ENCODE measurements around the gene ZGLP1.
A peak's percentile ranks its signal among the peaks of the same experiment; 100 is the strongest.

Gene ZGLP1

DNA sequence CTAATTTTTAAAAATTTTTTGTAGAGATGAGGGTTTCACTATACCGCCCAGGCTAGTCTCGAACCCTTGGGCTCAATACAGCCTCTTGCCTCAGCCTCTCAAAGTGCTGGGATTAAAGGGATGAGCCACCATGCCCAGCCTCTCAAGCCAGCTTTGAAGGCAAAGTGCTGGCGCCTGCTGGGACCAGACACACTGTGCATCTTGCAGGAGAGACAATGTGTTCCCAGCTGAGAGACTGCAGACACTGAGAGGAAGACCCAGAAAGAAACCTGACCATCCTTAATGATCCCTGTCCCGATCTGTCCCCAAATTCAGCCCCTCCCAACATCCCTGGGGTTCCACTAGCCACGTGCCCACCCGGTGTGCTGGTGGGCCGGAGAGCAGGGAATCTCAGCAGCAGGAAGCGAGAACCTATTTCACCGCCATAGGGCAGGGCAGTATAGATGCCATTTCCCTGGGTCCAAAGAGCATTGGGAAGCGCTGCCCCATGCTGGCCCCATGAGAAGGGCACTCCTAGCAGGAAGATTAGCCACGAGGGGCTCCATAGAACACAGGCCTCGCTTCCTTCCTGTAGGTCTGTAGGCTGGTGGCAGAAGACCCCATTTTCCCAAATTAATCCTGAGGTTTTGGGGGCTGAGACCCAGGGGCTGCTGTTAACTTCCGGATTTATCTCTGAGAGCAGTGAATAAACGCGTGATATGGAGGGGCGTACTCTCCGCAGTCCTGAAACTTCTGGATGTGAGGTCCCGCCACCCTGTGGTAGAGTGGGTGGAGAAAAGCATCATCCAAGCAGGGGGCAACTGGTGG, 22.7 kb upstream of the ZGLP1 start:
- no peak for TF ChIP-seq POLR2A (IDR thresholded peaks at IDR 0.05; ENCODE audit: extremely low read depth, insufficient read length)
- TF ChIP-seq, protein P1, sequence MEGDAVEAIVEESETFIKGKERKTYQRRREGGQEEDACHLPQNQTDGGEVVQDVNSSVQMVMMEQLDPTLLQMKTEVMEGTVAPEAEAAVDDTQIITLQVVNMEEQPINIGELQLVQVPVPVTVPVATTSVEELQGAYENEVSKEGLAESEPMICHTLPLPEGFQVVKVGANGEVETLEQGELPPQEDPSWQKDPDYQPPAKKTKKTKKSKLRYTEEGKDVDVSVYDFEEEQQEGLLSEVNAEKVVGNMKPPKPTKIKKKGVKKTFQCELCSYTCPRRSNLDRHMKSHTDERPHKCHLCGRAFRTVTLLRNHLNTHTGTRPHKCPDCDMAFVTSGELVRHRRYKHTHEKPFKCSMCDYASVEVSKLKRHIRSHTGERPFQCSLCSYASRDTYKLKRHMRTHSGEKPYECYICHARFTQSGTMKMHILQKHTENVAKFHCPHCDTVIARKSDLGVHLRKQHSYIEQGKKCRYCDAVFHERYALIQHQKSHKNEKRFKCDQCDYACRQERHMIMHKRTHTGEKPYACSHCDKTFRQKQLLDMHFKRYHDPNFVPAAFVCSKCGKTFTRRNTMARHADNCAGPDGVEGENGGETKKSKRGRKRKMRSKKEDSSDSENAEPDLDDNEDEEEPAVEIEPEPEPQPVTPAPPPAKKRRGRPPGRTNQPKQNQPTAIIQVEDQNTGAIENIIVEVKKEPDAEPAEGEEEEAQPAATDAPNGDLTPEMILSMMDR (IDR thresholded peaks at IDR 0.05; ENCODE audit: low read depth, low read length): peak; percentile 42
- DNase-seq (ENCODE audit: low read depth): peak; percentile 67
- H3K4me3 ChIP-seq (ENCODE audit: low read depth, low read length): peak overlapping the region; percentile 67

DNA sequence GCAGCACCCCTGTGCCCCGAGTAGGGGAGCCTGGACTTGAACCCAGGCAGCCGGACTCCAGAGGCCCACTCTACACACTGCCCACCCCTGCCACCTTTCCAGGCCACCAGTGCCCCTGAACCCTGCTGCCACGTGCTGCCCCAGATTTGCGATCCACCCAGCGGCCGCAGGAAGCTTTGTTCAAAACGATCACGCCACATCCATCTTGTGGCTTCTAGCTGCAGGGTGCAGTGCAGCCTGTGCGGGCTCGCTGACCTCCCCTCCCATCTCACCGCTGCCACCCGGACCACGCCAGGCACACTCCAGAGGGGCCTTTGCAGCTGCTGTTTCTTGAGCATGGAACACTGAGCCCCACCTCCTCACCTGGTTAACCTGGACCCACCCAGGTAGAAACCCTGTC, 19.9 kb upstream of the ZGLP1 start:
- TF ChIP-seq POLR2A (IDR thresholded peaks at IDR 0.05; ENCODE audit: extremely low read depth, insufficient read length) (no peak), MYC (IDR thresholded peaks at IDR 0.05; ENCODE audit: low read depth, low read length) (no peak)
- TF ChIP-seq, protein P1 (IDR thresholded peaks at IDR 0.05; ENCODE audit: low read depth, low read length): no peak
- TF ChIP-seq, protein P2, sequence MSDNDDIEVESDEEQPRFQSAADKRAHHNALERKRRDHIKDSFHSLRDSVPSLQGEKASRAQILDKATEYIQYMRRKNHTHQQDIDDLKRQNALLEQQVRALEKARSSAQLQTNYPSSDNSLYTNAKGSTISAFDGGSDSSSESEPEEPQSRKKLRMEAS (IDR thresholded peaks at IDR 0.05; ENCODE audit: low read depth, low read length): no peak
- no peak for DNase-seq (ENCODE audit: low read depth)
- H3K4me3 ChIP-seq (ENCODE audit: low read depth, low read length): no peak overlapping the region

DNA sequence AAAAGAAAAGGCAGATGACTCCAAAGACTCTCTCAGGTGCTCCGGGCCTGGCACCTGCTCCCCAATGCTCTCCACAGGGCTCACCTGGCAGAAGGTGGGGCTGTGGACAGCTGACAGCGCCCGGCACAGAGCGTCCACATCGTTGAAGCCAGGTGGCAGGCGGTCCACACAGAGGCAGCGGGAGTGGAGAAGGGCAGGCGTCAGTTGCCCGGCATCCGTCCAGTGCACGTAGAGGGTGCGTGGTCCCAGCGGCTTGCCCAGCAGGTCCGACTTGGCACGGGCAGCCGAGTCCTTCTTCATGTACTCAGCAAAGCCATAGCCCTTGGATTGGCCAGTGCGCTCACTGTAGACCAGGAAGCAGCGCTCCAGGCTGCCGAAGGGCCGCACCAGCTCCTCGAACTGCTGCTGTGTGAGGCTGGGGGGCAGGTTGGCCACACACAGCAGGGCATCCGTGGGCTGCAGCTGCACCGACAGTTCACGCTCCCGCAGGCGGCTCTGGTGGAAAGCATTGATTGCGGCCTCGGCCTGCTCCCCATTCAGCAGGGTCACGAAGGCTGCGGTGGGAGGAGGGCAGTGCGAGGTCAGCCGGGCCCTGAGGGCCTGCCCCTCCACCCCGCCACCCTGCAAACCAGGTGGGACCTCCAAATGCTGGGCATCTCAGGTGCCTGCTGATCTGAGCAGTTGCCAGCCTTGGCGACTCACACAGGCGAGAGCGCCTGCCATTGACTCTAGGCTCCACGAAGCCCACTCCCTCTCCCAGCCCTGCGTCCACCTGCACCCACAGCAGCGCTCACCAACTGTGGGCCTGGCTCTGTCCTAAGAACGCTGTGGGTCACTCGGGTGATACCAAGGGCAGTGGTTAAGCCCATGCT, 19.2 kb upstream of the ZGLP1 start:
- no peak for TF ChIP-seq POLR2A (IDR thresholded peaks at IDR 0.05; ENCODE audit: extremely low read depth, insufficient read length)
- TF ChIP-seq, protein P1 (IDR thresholded peaks at IDR 0.05; ENCODE audit: low read depth, low read length): no peak
- no peak for TF ChIP-seq MYC (IDR thresholded peaks at IDR 0.05; ENCODE audit: low read depth, low read length)
- TF ChIP-seq, protein P2 (IDR thresholded peaks at IDR 0.05; ENCODE audit: low read depth, low read length): no peak
- no peak overlapping the region for H3K4me3 ChIP-seq (ENCODE audit: low read depth, low read length)
- DNase-seq (ENCODE audit: low read depth): no peak

DNA sequence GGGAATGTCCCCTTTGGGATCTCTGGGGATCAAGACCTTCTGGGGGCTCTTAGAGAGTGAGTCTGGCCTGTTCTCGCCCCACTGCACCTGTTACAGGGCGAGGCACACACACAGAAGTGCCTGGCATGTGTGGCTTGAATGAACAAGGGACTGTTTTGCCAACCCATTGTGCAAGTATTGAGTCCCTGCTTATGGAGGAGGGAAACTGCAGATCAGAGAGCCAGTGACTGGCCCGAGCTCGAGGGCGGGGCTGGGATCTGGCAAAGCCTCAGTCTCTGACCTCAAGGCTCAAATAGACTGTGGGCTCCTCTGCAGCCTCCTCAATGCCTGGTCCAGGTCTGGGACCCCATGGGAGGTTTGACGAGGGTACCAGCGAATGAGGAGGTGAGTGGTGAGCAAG, 18.2 kb upstream of the ZGLP1 start:
- TF ChIP-seq, protein P1 (IDR thresholded peaks at IDR 0.05; ENCODE audit: low read depth, low read length): no peak
- TF ChIP-seq POLR2A (IDR thresholded peaks at IDR 0.05; ENCODE audit: extremely low read depth, insufficient read length): no peak
- TF ChIP-seq MYC (IDR thresholded peaks at IDR 0.05; ENCODE audit: low read depth, low read length): no peak
- TF ChIP-seq, protein P2 (IDR thresholded peaks at IDR 0.05; ENCODE audit: low read depth, low read length): no peak
- H3K4me3 ChIP-seq (ENCODE audit: low read depth, low read length): no peak overlapping the region

DNA sequence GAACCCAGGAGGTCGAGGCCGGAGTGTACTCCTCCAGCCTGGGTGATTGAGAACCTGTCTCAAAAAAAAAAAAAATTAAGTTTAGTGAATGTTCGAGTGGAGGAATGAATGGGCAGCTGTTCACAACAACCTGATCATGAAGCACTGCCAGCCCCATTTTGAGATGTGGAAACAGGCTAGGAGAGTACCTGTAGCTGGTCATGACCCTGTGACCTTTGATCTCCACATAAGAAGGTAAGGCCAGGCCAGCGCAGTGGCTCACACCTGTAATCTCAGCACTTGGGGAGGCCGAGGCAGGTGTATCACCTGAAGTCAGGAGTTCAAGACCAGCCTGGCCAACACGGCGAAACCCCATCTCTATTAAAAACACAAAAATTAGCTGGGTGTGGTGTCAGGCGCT, 16.1 kb upstream of the ZGLP1 start:
- TF ChIP-seq, protein P2 (IDR thresholded peaks at IDR 0.05; ENCODE audit: low read depth, low read length): no peak
- TF ChIP-seq, protein P1 (IDR thresholded peaks at IDR 0.05; ENCODE audit: low read depth, low read length): no peak
- no peak for TF ChIP-seq POLR2A (IDR thresholded peaks at IDR 0.05; ENCODE audit: extremely low read depth, insufficient read length)
- TF ChIP-seq MYC (IDR thresholded peaks at IDR 0.05; ENCODE audit: low read depth, low read length): no peak
- no peak for DNase-seq (ENCODE audit: low read depth)
- no peak overlapping the region for H3K4me3 ChIP-seq (ENCODE audit: low read depth, low read length)

More for the DNA sequence above, 18.2 kb upstream of the ZGLP1 start:
- no peak for DNase-seq (ENCODE audit: low read depth)

All from NB4 (cell line).